Esophagus squamous epithelium (tissue), 4 donors: ENCODE measurements around the gene DIPK2A.

Experiments used
- POLR2A ChIP-seq, 4 donors: fragments of 450-650 bp; IDR thresholded peaks; one replicate each; pipeline ENCODE4 v1.6.1; 2017; ENCODE audit warnings: antibody characterized with exemption in 4 of 4, mild to moderate bottlenecking in 4 of 4, moderate library complexity in 3 of 4
- TF ChIP-seq, protein P1 (sequence below), 6 experiments: fragments of 450-650 bp in 4 of 6; fragments of 200-600 bp in 2 of 6; sonication (generic) in 2 of 6; IDR thresholded peaks; one replicate each; pipeline ENCODE4 v1.5.1; 2016 to 2019; ENCODE audit warnings: antibody characterized with exemption in 6 of 6, mild to moderate bottlenecking in 4 of 6, moderate library complexity in 4 of 6

DNA sequence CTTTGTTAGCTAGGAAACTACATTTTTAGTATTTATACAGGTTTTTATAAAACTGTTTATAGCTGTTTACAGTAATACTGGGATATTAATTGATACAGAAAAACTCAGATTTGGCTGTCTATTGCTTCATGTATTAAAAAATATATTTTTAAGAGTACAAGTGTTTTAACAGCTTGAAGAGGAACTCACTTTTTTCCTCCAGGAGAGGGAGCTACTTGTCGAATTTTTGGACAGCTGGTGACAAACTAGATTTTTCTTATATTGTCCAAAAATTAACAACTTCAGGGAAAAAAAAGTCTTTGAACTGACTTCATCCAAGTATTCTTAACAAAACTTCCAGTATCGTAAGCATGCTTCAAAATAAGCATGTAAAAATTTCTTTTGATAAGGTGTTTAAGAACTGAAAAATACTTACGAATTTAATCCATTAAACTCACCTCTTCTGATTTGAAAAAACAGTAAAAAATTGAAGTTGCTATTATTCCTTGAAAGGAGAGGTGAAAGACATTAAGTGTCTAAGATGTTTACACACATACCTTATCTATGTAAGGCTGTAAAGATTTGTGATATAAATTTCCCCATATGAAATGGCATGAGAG is 4.0 kb downstream of the DIPK2A start:
- TF ChIP-seq, protein P1, sequence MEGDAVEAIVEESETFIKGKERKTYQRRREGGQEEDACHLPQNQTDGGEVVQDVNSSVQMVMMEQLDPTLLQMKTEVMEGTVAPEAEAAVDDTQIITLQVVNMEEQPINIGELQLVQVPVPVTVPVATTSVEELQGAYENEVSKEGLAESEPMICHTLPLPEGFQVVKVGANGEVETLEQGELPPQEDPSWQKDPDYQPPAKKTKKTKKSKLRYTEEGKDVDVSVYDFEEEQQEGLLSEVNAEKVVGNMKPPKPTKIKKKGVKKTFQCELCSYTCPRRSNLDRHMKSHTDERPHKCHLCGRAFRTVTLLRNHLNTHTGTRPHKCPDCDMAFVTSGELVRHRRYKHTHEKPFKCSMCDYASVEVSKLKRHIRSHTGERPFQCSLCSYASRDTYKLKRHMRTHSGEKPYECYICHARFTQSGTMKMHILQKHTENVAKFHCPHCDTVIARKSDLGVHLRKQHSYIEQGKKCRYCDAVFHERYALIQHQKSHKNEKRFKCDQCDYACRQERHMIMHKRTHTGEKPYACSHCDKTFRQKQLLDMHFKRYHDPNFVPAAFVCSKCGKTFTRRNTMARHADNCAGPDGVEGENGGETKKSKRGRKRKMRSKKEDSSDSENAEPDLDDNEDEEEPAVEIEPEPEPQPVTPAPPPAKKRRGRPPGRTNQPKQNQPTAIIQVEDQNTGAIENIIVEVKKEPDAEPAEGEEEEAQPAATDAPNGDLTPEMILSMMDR (IDR thresholded peaks at IDR 0.05): peak in 5 of 6 experiments; percentile 48 to 66 (median 64)
- TF ChIP-seq POLR2A (IDR thresholded peaks at IDR 0.05): no peak
